NCI-H345 treated with DMSO at 0.1 percent for 48 hours (cell line): ENCODE data around the gene PLXNB2.

Experiments
- DNase-seq: peaks from one replicate; lab custom pipeline; 2025; ENCODE audit not compliant: unreplicated experiment; lab: John Stamatoyannopoulos, UW

PLXNB2 gene

DNA sequence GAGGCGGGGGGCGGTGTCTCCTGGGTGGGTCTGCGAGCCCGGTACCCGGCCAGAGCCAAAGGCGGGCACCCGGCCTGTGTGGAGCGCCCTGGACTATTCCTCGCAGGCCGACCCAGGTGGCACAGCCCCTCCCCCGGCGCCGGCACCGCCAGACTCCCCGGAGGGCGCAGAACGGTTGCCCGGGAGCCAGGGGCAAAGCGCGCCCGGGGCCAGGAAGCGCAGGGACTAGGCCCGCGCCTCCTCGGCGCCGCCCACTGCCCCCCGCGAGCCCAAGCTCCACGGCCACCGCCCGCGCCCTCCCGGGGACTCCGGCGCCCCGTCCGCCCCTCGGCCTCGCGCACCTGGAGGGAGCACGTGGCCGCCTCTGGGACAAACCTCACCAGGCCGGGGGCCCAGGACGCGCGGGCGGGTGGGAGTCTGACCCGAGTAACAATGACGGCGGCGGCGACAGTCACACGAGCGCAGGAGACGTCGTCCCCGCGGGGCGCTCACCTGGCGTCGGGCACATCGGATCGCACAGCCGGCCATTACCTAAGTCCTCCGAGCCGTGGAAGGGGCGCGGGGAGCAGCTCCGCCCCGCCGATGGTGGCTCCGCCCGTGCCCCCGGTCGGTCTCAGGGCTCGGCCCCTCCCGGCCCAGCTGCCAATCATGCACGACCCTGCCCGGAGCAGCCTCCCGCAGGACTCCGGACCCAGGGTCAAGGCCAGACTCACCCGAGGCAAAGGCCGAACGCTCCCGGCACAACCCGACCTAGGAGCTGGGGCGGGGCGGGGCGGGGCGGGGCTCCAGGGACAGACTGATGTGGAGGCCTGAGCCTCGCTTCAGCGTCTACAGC lies 7.4 kb downstream of the PLXNB2 start:
- no peak for DNase-seq

DNA sequence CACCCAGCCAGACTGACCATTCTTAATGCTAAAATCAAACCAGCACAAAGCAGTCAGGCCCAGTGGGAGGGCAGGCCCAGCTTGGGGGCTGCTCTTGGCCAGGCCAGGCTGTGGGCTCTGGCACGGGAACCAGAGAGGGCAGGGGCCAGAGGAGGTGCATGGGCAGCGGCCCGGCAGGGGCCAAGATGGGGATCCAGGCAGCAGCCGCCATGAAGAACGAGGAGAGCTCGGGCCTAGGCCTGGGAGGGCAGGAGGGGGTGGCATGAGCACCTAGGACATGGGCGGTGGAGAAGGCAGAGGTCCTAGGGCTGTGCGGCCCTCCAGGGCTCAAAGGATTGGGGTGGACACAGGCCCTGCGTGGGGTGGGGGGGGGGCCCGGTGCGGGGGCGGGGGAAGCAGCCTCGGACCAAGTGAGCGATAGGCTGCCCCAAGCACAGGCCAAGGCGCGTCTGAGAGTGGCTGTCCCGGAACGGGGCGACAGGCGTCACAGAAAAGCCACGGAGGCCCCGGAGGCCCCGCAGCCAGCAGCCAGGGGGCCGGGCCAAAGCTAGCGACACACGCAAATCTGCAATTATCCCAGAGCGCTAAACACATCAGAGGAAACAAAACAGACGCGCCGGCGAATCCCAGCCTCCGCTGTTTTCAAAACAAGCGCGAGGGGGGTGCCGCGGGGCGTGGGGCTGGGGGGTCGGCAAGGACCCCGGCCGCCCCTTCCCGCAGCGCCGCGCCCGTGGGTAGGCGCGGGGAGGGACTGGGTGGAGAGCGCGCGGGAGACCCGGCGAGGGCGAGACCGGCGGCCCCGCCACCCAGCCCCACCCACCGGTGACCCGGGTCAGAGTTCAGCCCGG lies 8.3 kb downstream of the PLXNB2 start:
- DNase-seq: no peak

GRCh38 chr22:50298266-50298637 lies 9.2 kb downstream of the PLXNB2 start:
- DNase-seq: no peak

DNA sequence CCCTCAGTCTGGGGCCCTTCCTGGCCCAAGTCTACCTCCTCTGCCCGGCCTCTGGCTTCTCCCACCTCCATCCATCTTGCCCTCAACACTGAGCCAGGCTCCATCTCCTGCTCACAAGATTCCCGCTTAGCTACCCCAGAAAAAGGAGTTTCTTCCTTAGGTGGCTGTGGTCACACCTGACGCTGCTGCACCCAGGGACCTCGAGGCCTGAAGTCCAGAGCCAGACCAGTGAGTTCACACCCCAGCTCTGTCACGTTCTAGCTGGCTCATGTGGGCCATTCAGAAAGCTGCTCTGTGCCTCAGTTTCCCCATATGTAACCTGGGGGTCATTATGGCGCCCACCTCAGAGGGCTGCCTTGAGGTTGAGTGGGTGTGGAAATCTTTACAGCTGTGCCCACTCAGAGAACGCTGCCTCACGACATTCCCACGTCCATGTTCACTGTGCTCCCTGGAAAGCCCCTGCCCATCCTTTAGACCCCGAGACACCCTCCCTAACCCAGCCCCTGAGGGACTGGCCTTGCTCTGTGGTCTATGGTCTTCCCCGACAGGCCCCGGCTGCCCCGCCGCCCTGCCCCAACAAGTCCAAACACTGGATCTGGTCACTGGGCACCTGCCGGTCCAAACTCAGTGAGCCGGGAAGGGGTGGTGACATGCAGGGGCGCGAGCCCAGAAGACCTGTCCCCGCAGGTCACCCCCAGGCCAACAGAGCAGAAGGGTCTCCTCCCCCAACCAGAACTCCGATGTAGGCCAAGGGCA lies 9.8 kb downstream of the PLXNB2 start:
- no peak for DNase-seq

- DNase-seq: no peak
Measured at GRCh38 chr22:50296658-50297490, 10.6 kb downstream of the PLXNB2 start.

GRCh38 chr22:50294319-50294656 lies 13.2 kb downstream of the PLXNB2 start:
- DNase-seq: no peak

GRCh38 chr22:50293441-50294318 lies 13.8 kb downstream of the PLXNB2 start:
- DNase-seq: no peak

GRCh38 chr22:50292643-50293440 lies 14.6 kb downstream of the PLXNB2 start:
- no peak for DNase-seq

- no peak for DNase-seq
Measured at GRCh38 chr22:50289942-50290630, 17.4 kb downstream of the PLXNB2 start.

GRCh38 chr22:50289151-50289941 lies 18.1 kb downstream of the PLXNB2 start:
- DNase-seq: no peak

DNA sequence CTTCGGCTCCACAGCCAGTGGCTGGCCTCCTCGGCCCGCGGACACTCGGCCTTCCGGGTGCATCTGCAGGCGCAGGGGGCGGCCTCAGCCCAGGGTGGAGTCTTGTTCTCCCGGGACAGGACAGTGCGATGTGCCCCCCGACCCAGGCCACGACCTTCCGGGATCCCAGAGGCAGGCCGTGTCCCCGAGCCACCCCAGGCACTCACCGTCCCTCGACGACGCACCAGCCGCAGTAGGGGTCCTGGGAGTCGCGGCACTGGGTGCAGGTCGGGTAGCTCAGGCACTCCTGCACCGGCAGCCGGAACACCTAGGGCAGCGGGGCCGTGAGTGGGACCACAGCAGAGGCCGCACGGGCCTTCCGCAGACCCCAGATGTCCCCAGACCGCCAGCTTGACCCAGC lies 19.7 kb downstream of the PLXNB2 start:
- DNase-seq: no peak

DNA sequence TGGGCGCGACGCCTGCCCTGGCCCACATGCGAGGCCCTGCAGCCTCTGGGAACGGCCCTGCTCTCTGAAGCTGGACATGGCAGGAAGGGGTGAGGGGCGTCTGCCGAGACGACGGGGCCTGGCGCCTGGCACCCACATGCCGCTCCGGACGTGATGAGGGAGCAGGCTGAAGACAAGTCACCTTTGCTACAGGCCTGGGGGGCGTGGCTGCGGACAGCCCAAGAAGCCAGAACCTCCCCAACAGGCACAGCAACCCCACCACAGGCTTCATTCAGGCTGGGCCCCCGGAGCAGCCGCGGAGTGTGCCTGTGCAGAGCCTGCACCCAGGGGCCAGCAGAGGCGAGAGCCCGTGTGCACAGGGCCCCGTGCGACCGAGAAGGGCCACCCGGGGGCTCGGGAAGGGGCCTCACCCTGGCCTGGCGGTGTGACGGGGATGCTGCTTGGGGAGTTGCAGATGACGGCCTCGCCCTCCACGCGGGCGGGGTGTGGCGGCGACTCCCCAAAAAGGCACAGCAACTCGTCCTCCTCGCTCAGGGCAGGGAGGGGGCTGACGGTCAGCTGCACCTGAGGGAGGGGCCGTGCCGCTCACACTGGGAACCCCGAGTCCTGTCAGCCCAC lies 20.6 kb downstream of the PLXNB2 start:
- DNase-seq: no peak

DNA sequence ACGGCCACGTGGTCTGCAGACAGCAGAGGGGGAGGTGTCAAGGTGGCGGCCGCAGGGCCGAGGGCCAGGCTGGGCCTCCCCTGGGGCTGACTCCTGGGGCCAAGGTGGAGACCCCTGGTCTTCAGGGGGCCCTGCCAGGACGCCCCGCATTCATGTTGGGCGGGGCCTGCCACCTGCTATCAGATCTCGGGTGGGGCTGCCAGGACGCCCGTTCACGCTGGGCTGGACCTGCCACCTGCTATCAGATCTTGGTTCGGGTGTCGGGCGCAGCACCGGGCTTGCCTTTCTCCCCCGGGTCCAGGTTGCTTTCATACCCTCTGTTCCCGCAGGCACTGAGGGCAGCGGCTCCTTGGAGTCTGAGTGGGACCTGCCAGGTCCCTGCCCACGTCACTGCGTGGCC lies 21.2 kb downstream of the PLXNB2 start:
- no peak for DNase-seq

- DNase-seq: no peak
Measured at GRCh38 chr22:50285568-50286229, 21.7 kb downstream of the PLXNB2 start.

DNA sequence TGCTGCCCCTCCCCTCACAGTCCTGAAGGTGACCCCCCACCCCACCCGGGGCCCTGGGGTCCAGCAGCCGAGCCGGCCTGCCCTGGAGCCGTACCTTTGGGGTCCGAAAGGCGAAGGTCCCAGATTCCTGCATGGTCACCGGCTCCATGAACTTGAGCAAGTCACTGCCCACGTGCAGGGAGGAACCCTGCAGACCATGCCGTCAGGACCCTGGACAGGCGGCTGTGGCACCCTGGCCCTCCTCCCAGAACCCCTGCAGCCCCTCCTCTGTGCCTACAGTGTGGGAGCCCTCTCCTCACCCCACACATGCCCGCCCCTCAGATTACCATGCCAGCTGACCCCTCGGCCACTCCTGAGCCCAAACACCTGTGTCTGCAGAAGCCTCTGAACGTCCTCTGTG lies 23.0 kb downstream of the PLXNB2 start:
- DNase-seq: no peak

DNA sequence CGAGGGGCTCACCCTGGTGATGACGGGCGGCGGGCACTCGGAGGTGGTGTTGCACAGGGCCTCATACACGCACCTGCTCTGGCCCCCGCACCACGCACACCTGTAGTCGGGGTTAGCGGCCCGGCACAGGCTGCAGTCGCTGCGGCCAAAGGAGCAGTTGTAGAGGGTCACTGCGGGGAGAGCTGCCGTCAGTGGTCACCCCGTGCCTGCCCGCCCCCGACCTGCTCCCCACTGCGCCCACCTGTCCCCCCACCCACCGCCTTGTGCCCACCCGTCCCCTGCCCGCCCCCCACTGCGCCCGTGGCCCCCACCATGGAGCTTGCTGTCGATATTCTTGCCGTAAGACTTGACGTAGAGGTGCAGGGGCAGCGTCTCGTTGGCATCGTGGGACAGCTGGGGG lies 23.6 kb downstream of the PLXNB2 start:
- no peak for DNase-seq
